GM12872 (cell line): ENCODE results near the gene CNN3.

Experiments used
- TF ChIP-seq, protein P1 (sequence below): IDR thresholded peaks from 3 replicates; pipeline ENCODE4 v1.5.1; 2011; ENCODE audit warnings: low read depth, mild to moderate bottlenecking, low read length, moderate library complexity; ENCODE audit not compliant: insufficient read depth

Gene CNN3

DNA sequence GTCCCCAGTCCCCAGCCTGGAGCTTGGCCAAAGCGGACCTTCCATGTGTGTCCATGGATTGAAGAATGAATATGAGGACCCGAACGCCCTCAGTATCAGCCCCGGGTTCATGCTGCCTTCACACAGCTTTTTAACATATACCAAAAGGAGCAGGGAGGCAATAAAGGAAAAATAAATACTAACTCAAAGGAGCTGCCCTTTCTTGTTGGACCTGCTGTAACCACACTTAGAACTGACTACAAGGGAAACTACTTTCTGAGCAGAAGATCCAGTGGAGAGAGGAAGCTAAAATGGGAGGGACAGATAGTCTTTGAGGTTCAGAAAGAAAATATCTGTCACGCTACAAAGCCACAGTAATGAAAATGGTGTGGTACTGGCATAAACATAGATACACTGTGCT lies 48.6 kb downstream of the CNN3 start:
- TF ChIP-seq, protein P1, sequence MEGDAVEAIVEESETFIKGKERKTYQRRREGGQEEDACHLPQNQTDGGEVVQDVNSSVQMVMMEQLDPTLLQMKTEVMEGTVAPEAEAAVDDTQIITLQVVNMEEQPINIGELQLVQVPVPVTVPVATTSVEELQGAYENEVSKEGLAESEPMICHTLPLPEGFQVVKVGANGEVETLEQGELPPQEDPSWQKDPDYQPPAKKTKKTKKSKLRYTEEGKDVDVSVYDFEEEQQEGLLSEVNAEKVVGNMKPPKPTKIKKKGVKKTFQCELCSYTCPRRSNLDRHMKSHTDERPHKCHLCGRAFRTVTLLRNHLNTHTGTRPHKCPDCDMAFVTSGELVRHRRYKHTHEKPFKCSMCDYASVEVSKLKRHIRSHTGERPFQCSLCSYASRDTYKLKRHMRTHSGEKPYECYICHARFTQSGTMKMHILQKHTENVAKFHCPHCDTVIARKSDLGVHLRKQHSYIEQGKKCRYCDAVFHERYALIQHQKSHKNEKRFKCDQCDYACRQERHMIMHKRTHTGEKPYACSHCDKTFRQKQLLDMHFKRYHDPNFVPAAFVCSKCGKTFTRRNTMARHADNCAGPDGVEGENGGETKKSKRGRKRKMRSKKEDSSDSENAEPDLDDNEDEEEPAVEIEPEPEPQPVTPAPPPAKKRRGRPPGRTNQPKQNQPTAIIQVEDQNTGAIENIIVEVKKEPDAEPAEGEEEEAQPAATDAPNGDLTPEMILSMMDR: no peak

DNA sequence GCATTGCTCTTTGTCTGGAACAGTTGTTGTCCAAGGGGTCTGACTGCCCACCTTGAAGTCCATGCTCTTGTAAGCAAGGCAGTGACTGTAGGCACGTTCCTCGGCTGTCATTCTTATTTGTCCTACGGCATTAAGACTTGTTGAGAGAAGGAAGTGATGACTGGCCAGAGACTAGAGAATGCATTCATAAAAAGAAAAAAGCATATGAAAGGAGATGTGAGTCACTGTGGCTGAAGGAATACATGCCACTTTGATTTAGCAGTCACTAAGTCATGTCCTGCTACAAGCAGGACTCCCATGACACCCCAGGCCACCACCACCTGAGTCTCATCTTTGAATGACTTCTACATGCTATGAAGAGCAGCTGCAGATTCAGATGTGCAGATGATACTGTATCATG lies 50.5 kb downstream of the CNN3 start:
- TF ChIP-seq, protein P1: no peak

DNA sequence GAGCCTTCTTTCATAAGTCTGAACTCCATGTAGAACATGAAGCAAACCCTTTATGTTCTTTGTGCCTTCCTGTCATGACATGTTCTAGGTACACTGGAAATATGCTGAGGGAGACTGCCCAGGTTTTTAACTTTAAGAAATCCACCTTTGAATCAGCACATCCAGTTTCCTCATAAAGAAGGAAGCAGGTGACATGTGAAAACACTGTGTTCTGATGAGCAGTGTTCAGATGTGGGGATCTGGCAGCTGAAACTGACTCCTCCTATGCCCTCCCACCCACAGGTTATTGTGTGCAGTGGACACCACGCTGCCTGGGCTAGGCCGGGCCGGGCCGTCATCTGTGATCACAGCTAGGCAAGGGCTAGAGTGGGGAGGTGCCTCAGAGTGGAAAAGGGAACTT lies 51.1 kb downstream of the CNN3 start:
- TF ChIP-seq, protein P1: no peak

DNA sequence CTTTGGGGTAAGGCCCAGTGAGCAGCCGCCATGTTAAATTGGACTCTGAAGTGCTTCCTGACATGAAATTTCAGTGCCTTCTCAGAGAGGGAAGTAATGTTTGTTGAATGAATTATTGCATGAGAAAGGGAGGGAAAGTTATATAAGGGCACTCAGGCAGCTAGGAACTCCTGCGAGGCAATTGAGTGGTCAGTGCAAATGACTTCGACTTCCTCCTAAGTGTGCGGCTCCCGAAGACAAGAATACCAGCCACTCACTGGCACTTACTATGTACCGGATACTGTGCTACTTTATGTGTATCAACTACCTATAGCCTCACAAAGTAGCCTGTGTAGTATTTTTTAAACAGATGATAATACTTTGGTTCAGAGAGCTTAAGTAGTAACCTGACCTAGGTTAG lies 52.5 kb downstream of the CNN3 start:
- TF ChIP-seq, protein P1: no peak

DNA sequence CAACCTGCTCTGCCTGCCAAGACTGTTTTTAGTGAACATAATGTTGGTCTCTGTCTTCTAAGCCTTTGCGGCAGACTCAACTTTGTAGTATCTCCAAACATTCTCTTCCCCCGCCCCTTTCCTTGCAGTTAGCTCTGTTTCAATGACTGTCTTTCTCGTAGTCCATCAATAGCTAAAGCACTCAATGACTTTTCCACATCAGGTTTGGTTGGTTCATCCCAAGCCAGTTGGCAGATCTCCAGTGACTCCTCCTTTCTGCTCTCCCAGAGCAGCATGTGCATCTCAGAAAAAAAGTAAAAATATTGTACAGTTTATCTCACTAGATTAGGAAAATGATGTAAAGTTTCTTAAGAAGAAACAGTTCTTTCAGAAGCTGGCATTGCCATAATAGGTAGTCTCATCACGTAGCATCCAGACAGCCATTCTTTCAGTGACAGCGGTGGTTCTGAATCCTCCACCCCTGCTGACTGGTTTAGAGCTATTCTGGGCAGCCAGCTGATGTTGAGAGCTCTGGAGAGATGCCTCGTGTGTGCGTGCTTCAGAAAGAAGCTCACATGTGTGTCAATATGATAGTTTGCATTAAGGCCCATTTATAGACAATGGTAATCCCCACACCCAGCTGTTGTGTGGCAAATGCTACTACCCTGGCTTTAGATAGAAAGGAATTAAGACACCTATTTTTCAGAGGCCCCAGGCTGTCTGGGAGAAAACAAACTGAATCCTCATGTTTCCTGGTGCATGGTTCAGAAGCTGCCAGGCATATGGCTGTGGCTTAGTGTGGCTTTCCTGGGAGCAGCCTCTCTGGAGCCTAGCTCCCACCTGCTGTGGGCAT lies 53.2 kb downstream of the CNN3 start:
- TF ChIP-seq, protein P1: no peak

DNA sequence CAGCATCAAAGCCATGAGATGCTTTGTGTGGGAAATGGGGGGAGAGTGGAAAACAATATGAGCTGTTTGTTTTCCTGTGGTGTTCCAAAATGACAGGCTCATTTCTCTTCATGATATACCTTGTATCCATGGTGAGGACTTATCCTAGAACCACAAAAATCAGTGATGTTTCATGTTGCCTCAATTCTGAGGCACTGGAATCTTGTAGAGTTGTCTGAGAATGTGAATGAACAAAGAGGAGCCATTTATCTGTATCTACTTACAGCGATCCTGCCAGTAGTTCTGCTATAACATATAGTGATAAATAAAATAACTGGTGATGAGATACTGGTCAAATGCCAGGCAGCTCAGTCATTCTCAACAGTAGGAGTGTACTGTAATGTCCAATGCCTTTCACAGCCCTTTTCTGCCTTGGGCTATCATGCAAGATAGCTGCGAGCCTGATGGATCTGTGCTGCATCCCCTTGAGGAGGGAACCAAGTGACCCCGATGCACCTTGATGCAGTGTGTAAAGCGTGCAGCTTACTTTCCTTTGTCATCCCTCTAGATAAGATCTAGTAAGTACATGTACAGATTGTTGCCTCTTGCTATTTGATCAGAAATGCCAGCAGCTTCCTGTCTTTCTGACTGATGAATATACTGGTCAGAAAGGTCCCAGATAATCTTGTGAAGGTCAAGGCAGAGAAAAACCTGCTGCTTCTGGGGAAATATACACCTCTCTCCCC lies 54.0 kb downstream of the CNN3 start:
- TF ChIP-seq, protein P1: no peak

DNA sequence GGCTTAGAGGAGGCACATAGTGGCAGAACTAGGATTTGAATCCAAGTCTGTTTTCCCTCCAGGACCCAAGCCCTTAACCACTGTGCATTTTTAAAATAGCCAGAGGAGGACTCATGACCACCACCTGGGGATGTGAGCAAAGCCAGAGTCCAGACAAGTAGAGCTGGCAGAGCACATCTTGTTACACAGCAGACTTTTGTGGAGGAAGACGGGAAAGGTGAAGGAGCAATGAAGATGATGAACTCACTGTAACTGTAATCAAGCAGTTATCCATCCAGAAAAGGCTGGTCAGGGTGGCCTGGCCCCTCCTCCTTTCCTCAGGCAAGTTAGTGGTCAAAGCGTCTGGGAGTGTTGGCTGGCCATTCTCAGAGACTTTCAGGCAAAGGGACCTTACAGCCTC lies 55.9 kb downstream of the CNN3 start:
- TF ChIP-seq, protein P1: no peak
